ENCODE results near the gene BCL7A. TPM values are rescaled to one million over a fixed set of nuclear protein-coding genes. Genes with fewer than 3 reads are reported as not detected.

BCL7A gene
- total RNA-seq, 1 experiment from 2014 or later, result 6.3 TPM

DNA sequence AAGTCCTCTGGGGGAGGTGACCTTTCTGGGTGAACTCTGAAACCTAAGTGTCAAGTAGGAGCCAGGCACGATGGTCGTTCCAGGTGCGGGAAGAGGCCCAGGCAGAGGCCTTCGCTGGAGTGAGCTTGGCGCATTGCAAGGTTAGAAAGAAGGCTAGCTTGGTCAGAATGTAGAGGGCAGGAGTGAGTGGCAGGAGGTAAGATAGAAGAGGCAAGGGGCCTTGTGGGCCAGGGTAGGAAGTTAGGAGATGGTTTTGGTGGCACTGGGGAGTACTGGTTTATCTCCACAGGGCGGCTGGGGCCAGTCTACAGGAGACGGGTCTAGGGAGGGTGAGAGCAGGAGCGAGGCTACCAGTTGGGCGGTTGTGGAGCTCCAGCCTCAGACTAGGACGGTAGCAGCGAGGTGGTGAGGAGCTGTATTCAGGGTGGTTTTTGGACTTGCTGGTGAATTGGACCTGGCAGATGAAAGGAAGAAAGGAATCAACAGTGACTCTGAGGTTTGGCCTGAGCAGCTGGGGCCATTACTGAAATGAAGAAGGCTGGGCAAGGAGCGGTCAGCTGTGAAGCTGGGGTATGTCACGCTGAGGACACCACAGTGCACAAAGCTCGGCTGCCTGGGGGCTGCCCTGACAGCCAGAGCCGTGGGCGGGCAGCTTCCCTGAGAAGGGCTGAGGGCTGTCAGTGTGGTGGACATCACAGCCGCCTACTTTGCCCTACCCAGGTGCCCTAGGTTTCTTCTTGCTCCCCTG lies 65.9 kb downstream of the BCL7A start:
- H3K9me3 ChIP-seq (ENCODE audit: insufficient read depth, low read depth), result no peaks in the 10 kb centered on the region
- no peak overlapping the region for H3K27ac ChIP-seq
- no peak overlapping the region for H3K4me2 ChIP-seq
- H4K20me1 ChIP-seq (ENCODE audit: insufficient read depth), result no peaks in the 10 kb centered on the region
- no peak overlapping the region for H3K4me3 ChIP-seq
- TF ChIP-seq, protein P1, sequence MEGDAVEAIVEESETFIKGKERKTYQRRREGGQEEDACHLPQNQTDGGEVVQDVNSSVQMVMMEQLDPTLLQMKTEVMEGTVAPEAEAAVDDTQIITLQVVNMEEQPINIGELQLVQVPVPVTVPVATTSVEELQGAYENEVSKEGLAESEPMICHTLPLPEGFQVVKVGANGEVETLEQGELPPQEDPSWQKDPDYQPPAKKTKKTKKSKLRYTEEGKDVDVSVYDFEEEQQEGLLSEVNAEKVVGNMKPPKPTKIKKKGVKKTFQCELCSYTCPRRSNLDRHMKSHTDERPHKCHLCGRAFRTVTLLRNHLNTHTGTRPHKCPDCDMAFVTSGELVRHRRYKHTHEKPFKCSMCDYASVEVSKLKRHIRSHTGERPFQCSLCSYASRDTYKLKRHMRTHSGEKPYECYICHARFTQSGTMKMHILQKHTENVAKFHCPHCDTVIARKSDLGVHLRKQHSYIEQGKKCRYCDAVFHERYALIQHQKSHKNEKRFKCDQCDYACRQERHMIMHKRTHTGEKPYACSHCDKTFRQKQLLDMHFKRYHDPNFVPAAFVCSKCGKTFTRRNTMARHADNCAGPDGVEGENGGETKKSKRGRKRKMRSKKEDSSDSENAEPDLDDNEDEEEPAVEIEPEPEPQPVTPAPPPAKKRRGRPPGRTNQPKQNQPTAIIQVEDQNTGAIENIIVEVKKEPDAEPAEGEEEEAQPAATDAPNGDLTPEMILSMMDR (conservative IDR thresholded peaks at IDR 0.05), result no peak
- no peak for TF ChIP-seq EZH2 (IDR thresholded peaks at IDR 0.05; ENCODE audit: low read depth)
- H3K9me2 ChIP-seq (ENCODE audit: insufficient read depth), result no peaks in the 10 kb centered on the region
- H3F3A ChIP-seq (ENCODE audit: insufficient read depth, low read depth), result peaks cover 12% of the 10 kb centered on the region
- DNase-seq, result no peak
- peaks cover 5% of the 10 kb centered on the region for H3K4me1 ChIP-seq (replicated peaks; ENCODE audit: insufficient read depth)
- ChIA-PET POLR2A (ENCODE audit: unreplicated experiment) (interaction anchor here (0.7 kb wide), 1 partner anchor 22 kb away, joined by 6 read pairs; no protein-coding TSS in a partner anchor), CTCF (no interaction called here)
- H3K27me3 ChIP-seq (ENCODE audit: insufficient read depth, low read depth), result no peaks in the 10 kb centered on the region
- intact Hi-C loops (cut with micrococcal nuclease; ENCODE audit: unreplicated experiment), result no loop called here
- H3K79me2 ChIP-seq (ENCODE audit: low read depth), result peaks cover 91% of the 10 kb centered on the region
- H2AFZ ChIP-seq, result no peak overlapping the region
- BruUV-seq (replicated peaks), result no TSS peak
- H3K36me3 ChIP-seq (ENCODE audit: low read depth), result peaks cover 17% of the 10 kb centered on the region; the same call in 1 of the 2 replicates

DNA sequence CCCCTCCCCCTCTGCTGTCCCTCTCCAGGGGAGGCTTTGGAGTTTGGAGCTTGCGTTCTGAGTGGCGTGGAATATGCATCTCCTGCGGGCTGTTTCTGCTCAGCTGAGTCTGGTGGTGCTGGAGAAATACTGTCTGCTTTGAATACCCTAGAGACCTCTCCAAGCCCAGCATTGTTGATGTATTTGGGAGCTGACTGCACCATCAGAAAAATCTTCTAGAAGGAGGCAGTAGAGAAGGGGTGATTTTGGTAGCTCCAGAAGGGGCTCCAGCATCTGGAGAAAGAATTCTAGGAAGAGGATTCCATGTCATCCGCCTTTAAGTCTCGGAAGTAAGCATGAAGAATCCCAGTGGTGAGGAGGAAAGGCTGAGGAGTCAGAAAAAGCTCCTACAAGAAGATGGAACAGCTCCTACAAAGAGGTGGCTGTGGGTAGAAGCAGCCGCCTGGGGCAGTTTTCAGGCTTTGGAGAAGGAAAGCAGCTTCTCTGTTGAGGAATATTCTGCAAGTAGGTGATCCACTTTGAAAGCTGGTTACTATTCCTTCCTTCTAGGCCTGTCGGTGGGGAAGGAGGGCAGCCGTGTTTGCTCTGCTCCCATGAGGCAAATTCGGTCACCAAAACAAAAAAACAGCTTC lies 66.6 kb downstream of the BCL7A start:
- Histone ChIP-seq H3K9me3 (ENCODE audit: insufficient read depth, low read depth) (no peaks in the 10 kb centered on the region), H3K27ac (no peak overlapping the region), H3K9me2 (ENCODE audit: insufficient read depth) (no peaks in the 10 kb centered on the region), H3K36me3 (ENCODE audit: low read depth) (peaks cover 17% of the 10 kb centered on the region; the same call in 1 of the 2 replicates), H3K27me3 (ENCODE audit: insufficient read depth, low read depth) (no peaks in the 10 kb centered on the region), H3K4me2 (no peak overlapping the region), H3F3A (ENCODE audit: insufficient read depth, low read depth) (peaks cover 19% of the 10 kb centered on the region), H3K79me2 (ENCODE audit: low read depth) (peaks cover 91% of the 10 kb centered on the region), H4K20me1 (ENCODE audit: insufficient read depth) (no peaks in the 10 kb centered on the region), H3K4me3 (no peak overlapping the region), H2AFZ (no peak overlapping the region), H3K4me1 (replicated peaks; ENCODE audit: insufficient read depth) (no peaks in the 10 kb centered on the region)
- intact Hi-C loops (cut with micrococcal nuclease; ENCODE audit: unreplicated experiment), result no loop called here
- ChIA-PET POLR2A (ENCODE audit: unreplicated experiment) (interaction anchor here (0.7 kb wide), 1 partner anchor 21 kb away, joined by 6 read pairs; no protein-coding TSS in a partner anchor), CTCF (no interaction called here)
- no peak for TF ChIP-seq EZH2 (IDR thresholded peaks at IDR 0.05; ENCODE audit: low read depth)
- TF ChIP-seq, protein P1 (conservative IDR thresholded peaks at IDR 0.05), result no peak
- no TSS peak for BruUV-seq (replicated peaks)
- no peak for DNase-seq

DNA sequence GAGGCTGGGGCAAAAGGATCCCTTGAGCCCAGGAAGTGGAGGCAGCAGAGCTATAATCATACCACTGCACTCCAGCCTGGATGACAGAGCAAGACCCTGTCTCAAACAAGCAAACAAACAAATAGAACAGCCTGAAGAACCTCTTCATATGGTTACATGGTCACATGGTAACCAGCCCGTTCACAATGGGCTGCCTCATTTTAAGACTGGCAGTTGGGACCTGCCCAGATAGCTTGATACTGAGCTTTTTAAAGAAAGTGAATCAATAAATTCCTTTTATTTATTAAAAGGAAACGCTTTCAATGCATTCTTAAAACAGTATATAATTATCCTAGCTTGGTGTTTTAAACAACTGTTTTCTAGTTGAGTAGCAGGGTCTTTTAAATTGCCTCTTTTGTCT lies 67.4 kb downstream of the BCL7A start:
- CTCF ChIA-PET, result no interaction called here
- H3F3A ChIP-seq (ENCODE audit: insufficient read depth, low read depth), result peaks cover 25% of the 10 kb centered on the region
- TF ChIP-seq, protein P1 (conservative IDR thresholded peaks at IDR 0.05), result no peak
- TF ChIP-seq EZH2 (IDR thresholded peaks at IDR 0.05; ENCODE audit: low read depth), result no peak
- H3K4me1 ChIP-seq (replicated peaks; ENCODE audit: insufficient read depth), result no peaks in the 10 kb centered on the region
- peaks cover 17% of the 10 kb centered on the region; the same call in 1 of the 2 replicates for H3K36me3 ChIP-seq (ENCODE audit: low read depth)
- H3K9me2 ChIP-seq (ENCODE audit: insufficient read depth), result no peaks in the 10 kb centered on the region
- no peak for DNase-seq
- H3K27me3 ChIP-seq (ENCODE audit: insufficient read depth, low read depth), result no peaks in the 10 kb centered on the region
- H3K27ac ChIP-seq, result no peak overlapping the region
- POLR2A ChIA-PET (ENCODE audit: unreplicated experiment), result no interaction called here
- intact Hi-C loops (cut with micrococcal nuclease; ENCODE audit: unreplicated experiment), result no loop called here
- H3K79me2 ChIP-seq (ENCODE audit: low read depth), result peaks cover 91% of the 10 kb centered on the region
- H2AFZ ChIP-seq, result no peak overlapping the region
- no TSS peak for BruUV-seq (replicated peaks)
- H3K4me3 ChIP-seq, result no peak overlapping the region
- no peaks in the 10 kb centered on the region for H3K9me3 ChIP-seq (ENCODE audit: insufficient read depth, low read depth)
- no peak overlapping the region for H3K4me2 ChIP-seq
- no peaks in the 10 kb centered on the region for H4K20me1 ChIP-seq (ENCODE audit: insufficient read depth)

Measured in PC-9 (cell line).